Common myeloid progenitor, CD34-positive (primary cell): Measurements from ENCODE around the gene CEACAM4.

Source experiments
- CTCF ChIA-PET: fragments of 350-600 bp; sonication (Branson Sonifier 250); formaldehyde crosslinking; loops from one replicate; lab custom pipeline; 2021; ENCODE audit warnings: antibody characterized with exemption; lab: Charles Lee
- POLR2A ChIA-PET: fragments of 350-600 bp; sonication (Branson Sonifier 250); formaldehyde crosslinking; loops from one replicate; lab custom pipeline; 2021; ENCODE audit warnings: antibody characterized with exemption; lab: Charles Lee
- DNase-seq, 3 donors: peaks; one replicate each; pipeline versions ENCODE4 v3.0.0 to v3.0.0-alpha.2; 2013
- H3K27ac ChIP-seq, 2 experiments: 1 replicate in 1 of 2; 2 replicates in 1 of 2; pipeline ENCODE4 v1.7.0; 2013; ENCODE audit warnings: inconsistent platforms in 2 of 2, low read length in 2 of 2, mild to moderate bottlenecking in 2 of 2, low read depth in 1 of 2, moderate library complexity in 1 of 2; ENCODE audit not compliant: severe bottlenecking in 2 of 2, insufficient read depth in 1 of 2, poor library complexity in 1 of 2
- H3K27me3 ChIP-seq, 5 experiments: replicated peaks in 2 of 5; 1 replicate in 3 of 5; 2 replicates in 2 of 5; pipeline versions ENCODE4 v1.6.1 to v1.7.0; 2013; ENCODE audit warnings: low read length in 4 of 5, mild to moderate bottlenecking in 2 of 5, moderate library complexity in 2 of 5, inconsistent platforms in 1 of 5; ENCODE audit not compliant: insufficient read depth in 5 of 5, control insufficient read depth in 4 of 5
- H3K36me3 ChIP-seq, 4 experiments: 1 replicate in 2 of 4; 2 replicates in 2 of 4; pipeline versions ENCODE4 v1.6.1 to v1.7.0; 2013; ENCODE audit warnings: low read length in 3 of 4, control low read depth in 1 of 4, mild to moderate bottlenecking in 1 of 4; ENCODE audit not compliant: control insufficient read depth in 4 of 4, insufficient read depth in 4 of 4
- H3K4me1 ChIP-seq, 4 experiments: 1 replicate in 3 of 4; 2 replicates in 1 of 4; pipeline versions ENCODE4 v1.6.1 to v1.7.1; 2013; ENCODE audit warnings: low read length in 3 of 4, mild to moderate bottlenecking in 3 of 4, control low read depth in 1 of 4, inconsistent platforms in 1 of 4, moderate library complexity in 1 of 4; ENCODE audit not compliant: control insufficient read depth in 4 of 4, insufficient read depth in 4 of 4; ENCODE audit errors: control extremely low read depth in 1 of 4
- H3K4me3 ChIP-seq, 7 experiments: 1 replicate in 4 of 7; 2 replicates in 3 of 7; pipeline versions ENCODE4 v1.5.1 to v1.7.0; 2013; ENCODE audit warnings: mild to moderate bottlenecking in 7 of 7, low read length in 6 of 7, moderate library complexity in 6 of 7, inconsistent platforms in 2 of 7, low read depth in 2 of 7, control low read depth in 1 of 7; ENCODE audit not compliant: insufficient read depth in 4 of 7, control insufficient read depth in 1 of 7; ENCODE audit errors: extremely low read depth in 1 of 7
- H3K9me3 ChIP-seq, 5 experiments: 1 replicate in 4 of 5; 2 replicates in 1 of 5; pipeline versions ENCODE4 v1.6.1 to v1.7.1; 2013; ENCODE audit warnings: low read length in 4 of 5, mild to moderate bottlenecking in 2 of 5, inconsistent platforms in 1 of 5, low read depth in 1 of 5, moderate library complexity in 1 of 5; ENCODE audit not compliant: control insufficient read depth in 4 of 5, insufficient read depth in 2 of 5; ENCODE audit errors: control extremely low read depth in 1 of 5
- WGBS: methylation state at CpG from one replicate; pipeline ENCODE4 v1.1.5; 2013; ENCODE audit not compliant: insufficient coverage; 5-methylcytosine and 5-hydroxymethylcytosine counted together

The CEACAM4 gene

GRCh38 chr19:41652250-41652649 lies 25.4 kb upstream of the CEACAM4 start:
- Histone ChIP-seq H3K9me3 (peaks cover 0 to 5% (median 0%) of the 10 kb centered on the region in 5 experiments), H3K4me3 (no peak overlapping the region), H3K4me1 (no peaks in the 10 kb centered on the region), H3K27ac (no peak overlapping the region), H3K27me3 (peaks cover 0 to 19% (median 4%) of the 10 kb centered on the region in 5 experiments), H3K36me3 (no peaks in the 10 kb centered on the region)
- 83% methylated on average over 4 of the region's 5 CpGs for WGBS
- no peak for DNase-seq
- POLR2A ChIA-PET = no interaction called here
- CTCF ChIA-PET = interaction anchor here (1.1 to 4.9 kb wide), 3 partner anchors 10 to 53 kb away, joined by 3 to 29 read pairs (median 4); no protein-coding TSS in a partner anchor

DNA sequence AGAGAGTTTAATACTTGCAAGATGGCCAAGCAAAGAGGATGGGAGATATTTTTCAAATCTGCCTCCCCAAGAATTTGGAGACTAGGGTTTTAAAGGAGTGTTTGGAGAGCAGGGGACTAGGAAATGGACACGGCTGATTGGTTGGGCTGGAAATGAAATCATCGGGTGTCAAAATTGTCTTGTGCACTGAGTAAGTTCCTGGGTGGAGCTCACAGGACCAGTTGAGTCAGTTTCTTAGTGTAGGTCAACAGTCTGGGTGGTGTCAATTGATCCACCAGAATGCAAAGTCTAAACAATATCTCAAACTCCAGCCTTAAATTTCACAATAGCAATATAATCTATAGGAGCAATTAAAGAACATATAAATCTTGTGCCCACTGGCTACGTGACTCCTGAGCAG lies 23.0 kb upstream of the CEACAM4 start:
- POLR2A ChIA-PET = interaction anchor here (0.7 kb wide), 1 partner anchor 79 kb away, joined by 3 read pairs; no protein-coding TSS in a partner anchor
- Histone ChIP-seq H3K4me1 (no peaks in the 10 kb centered on the region), H3K9me3 (peaks cover 0 to 5% (median 0%) of the 10 kb centered on the region in 5 experiments), H3K27me3 (peaks cover 0 to 19% (median 4%) of the 10 kb centered on the region in 5 experiments), H3K27ac (no peak overlapping the region), H3K36me3 (no peaks in the 10 kb centered on the region), H3K4me3 (no peak overlapping the region)
- 92% methylated on average over 2 of the region's 3 CpGs for WGBS
- CTCF ChIA-PET = interaction anchor here (1.2 kb wide), 1 partner anchor 10 kb away, joined by 3 read pairs; no protein-coding TSS in a partner anchor
- no peak for DNase-seq

DNA sequence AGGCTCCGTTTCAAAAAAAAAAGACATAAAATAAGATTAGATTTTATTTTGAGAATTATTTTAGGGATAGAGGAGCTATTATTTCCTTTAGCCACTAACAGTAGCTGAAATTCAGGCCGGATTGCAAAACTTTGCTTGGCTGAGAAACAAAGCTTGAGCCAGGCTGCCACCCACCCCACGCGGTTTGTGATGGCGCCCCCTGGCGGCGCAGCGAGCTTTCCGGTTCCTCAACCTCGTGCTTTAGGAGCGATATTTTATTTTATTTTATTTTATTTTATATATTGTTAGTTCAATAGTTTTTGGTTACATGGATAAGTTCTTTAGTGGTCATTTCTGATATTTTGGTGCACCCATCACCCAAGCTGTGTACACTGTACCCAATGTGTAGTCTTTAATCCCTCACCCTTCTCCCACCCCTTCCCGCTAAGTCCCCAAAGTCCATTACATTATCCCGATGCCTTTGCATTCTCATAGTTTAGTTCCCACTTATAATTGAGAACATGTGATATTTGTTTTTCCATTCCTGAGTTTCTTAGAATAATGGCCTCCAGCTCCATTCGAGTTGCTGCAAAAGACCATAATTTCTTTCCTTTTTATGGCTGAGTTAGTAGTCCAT lies 19.8 kb upstream of the CEACAM4 start:
- CTCF ChIA-PET = interaction anchor here (0.6 to 2.7 kb wide), 7 partner anchors 9 to 494 kb away, joined by 3 to 16 read pairs (median 3); no protein-coding TSS in a partner anchor

DNA sequence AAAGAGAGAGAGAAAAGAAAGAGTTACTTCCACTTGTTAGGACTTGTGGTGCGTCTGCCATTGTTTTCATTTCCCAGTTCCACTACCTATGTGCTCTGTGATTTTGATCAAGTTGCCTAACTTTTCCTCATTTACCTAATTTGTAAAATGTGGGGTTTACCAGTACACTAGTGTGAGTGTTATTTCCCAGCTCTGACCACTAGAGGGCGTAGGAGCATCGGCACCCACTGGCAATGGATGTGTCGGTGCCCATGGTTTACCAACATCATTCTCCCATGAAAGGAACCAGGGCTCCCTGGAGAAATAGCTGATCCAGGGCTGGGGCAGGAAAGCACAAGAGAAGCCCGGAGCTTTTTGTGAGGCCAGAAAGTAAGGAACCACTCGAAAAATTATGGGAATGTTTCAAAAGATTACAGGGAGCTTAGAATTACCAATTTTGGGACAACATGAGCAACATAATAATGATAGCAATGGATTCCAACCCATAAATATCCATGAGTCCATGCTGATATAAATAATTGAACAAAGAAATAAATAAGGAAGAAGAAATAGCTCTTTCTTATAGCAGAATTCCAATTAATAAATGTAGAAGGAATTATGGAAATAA lies 15.1 kb upstream of the CEACAM4 start:
- 8% methylated on average over 5 of the region's 6 CpGs for WGBS
- DNase-seq = peak; percentile 67 to 80 (median 69)
- H3K27me3 ChIP-seq = no peaks in the 10 kb centered on the region
- H3K4me3 ChIP-seq = no peak overlapping the region
- POLR2A ChIA-PET = no interaction called here
- H3K9me3 ChIP-seq = peaks cover 0 to under 1% (median 0%) of the 10 kb centered on the region in 5 experiments
- H3K27ac ChIP-seq = no peak overlapping the region
- H3K36me3 ChIP-seq = no peaks in the 10 kb centered on the region
- CTCF ChIA-PET = interaction anchor here (0.6 to 3.7 kb wide), 15 partner anchors 9 to 483 kb away, joined by 3 to 29 read pairs (median 4); no protein-coding TSS in a partner anchor
- H3K4me1 ChIP-seq = peaks cover 6 to 26% (median 18%) of the 10 kb centered on the region in 4 experiments

More for the DNA sequence above, 19.8 kb upstream of the CEACAM4 start:
- no peaks in the 10 kb centered on the region for H3K36me3 ChIP-seq
- peak in 2 of 3 donors; percentile 52 to 55 for DNase-seq
- WGBS = 0% methylated on average over 1 of the region's 14 CpGs
- H3K4me1 ChIP-seq = no peaks in the 10 kb centered on the region
- POLR2A ChIA-PET = no interaction called here
- no peak overlapping the region for H3K4me3 ChIP-seq
- no peak overlapping the region for H3K27ac ChIP-seq
- no peaks in the 10 kb centered on the region for H3K9me3 ChIP-seq
- peaks cover 0 to 19% (median 4%) of the 10 kb centered on the region in 5 experiments for H3K27me3 ChIP-seq

DNA sequence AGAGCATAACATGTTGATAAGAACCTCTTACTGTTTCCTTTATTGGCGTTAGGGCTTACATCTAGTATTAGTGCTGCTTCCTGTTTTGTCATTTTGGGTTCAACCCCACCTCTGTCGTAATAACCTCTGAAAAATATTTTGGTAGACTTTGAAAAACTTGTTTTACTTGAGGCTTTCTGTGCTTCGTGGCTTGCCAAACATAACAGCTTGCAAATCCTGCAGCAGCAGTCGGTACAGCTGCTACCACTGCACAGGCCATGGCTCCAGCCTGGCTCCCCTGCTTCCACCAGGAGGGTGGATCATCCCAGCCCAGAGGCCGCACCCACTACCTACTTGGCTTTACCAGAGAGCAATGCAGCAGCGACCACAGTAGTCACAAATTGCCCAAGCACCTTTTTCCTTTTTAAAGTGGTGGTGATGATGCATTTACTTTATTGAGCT lies 11.8 kb upstream of the CEACAM4 start:
- ChIA-PET POLR2A (no interaction called here), CTCF (interaction anchor here (1.1 to 3.8 kb wide), 4 partner anchors 9 to 55 kb away, joined by 3 to 16 read pairs (median 4); no protein-coding TSS in a partner anchor)
- 13% methylated on average over 2 of the region's 6 CpGs for WGBS
- Histone ChIP-seq H3K27me3 (no peaks in the 10 kb centered on the region), H3K36me3 (no peaks in the 10 kb centered on the region), H3K4me3 (peak overlapping the region in 1 of 7 experiments; percentile 11), H3K9me3 (peaks cover 0 to 2% (median 0%) of the 10 kb centered on the region in 5 experiments), H3K27ac (no peak overlapping the region), H3K4me1 (peaks cover 6 to 26% (median 18%) of the 10 kb centered on the region in 4 experiments)
- DNase-seq = peak in 2 of 3 donors; percentile 61 to 73

- ChIA-PET POLR2A (no interaction called here), CTCF (interaction anchor here (1.0 to 3.8 kb wide), 4 partner anchors 10 to 56 kb away, joined by 3 to 16 read pairs (median 4); no protein-coding TSS in a partner anchor)
- Histone ChIP-seq H3K27me3 (no peaks in the 10 kb centered on the region), H3K4me3 (no peak overlapping the region), H3K27ac (no peak overlapping the region), H3K9me3 (peaks cover 0 to 2% (median 0%) of the 10 kb centered on the region in 5 experiments), H3K36me3 (no peaks in the 10 kb centered on the region), H3K4me1 (peaks cover 6 to 26% (median 18%) of the 10 kb centered on the region in 4 experiments)
- DNase-seq = peak in 2 of 3 donors; percentile 61 to 62
- WGBS = 100% methylated on average over 2 of the region's 2 CpGs
Measured at GRCh38 chr19:41637484-41637883, 10.6 kb upstream of the CEACAM4 start.
